Tibial artery (tissue), 4 donors: ENCODE data around the gene SLC10A2.

Experiments used
- DNase-seq, 2 donors: peaks; one replicate each; pipeline ENCODE4 v3.0.0-alpha.2; 2019
- H3K27ac ChIP-seq, 2 donors: fragments of 200-600 bp; sonication (generic) in 1 of 2; 1 replicate in 1 of 2; 2 replicates in 1 of 2; pipeline ENCODE4 v1.5.1; 2018 to 2019; ENCODE audit warnings: mild to moderate bottlenecking in 1 of 2
- H3K27me3 ChIP-seq, 2 donors: fragments of 200-600 bp; sonication (generic) in 1 of 2; one replicate each; pipeline versions ENCODE4 v1.5.1 to v1.6.0; 2016 to 2019
- H3K36me3 ChIP-seq, 3 donors: fragments of 200-600 bp; sonication (generic) in 2 of 3; one replicate each; pipeline ENCODE4 v1.5.1; 2016 to 2019; ENCODE audit warnings: mild to moderate bottlenecking in 2 of 3
- H3K4me1 ChIP-seq, 4 donors: fragments of 200-600 bp; sonication (generic) in 2 of 4; 1 replicate in 3 of 4; 2 replicates in 1 of 4; pipeline ENCODE4 v1.5.1; 2016 to 2019
- H3K4me3 ChIP-seq, 2 donors: fragments of 200-600 bp; sonication (generic) in 1 of 2; 1 replicate in 1 of 2; 2 replicates in 1 of 2; pipeline ENCODE4 v1.5.1; 2018 to 2019; ENCODE audit warnings: mild to moderate bottlenecking in 2 of 2
- H3K9me3 ChIP-seq, 3 donors: fragments of 200-600 bp; sonication (generic) in 1 of 3; one replicate each; pipeline ENCODE4 v1.5.1; 2016 to 2019
- intact Hi-C: fragments of 100-400 bp; cut with DNase I; formaldehyde crosslinking; loops from one replicate; pipeline ENCODE4 v1.15.0; 2023; ENCODE audit warnings: low total_unique reads
- TF ChIP-seq, protein P1 (sequence below), 2 experiments: fragments of 200-600 bp in 1 of 2; fragments of 450-650 bp in 1 of 2; IDR thresholded peaks; one replicate each; pipeline ENCODE4 v1.5.1; 2017 to 2019; ENCODE audit warnings: antibody characterized with exemption in 2 of 2, mild to moderate bottlenecking in 1 of 2, moderate library complexity in 1 of 2

Gene SLC10A2

DNA sequence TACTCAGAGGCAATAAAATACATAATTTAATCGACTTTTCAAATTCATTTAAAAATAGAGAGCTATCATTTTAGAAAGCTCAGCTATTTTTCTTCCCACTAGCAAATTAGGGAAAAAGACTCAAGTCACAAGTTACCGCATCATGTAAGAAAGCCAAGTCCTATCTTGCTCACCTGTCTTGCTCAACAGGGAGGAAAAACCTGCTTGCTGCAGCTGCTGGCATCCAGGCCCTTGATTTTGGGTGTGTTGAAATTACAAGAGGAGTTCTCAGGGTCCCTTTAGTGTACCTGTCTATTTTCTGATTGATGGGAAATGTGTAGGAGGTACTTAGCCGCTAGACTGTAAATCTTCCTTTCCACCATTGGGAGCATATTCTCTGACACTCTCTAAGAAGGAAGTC, 22.2 kb downstream of the SLC10A2 start:
- H3K27ac ChIP-seq, result no peak overlapping the region
- H3K36me3 ChIP-seq, result no peaks in the 10 kb centered on the region
- TF ChIP-seq, protein P1, sequence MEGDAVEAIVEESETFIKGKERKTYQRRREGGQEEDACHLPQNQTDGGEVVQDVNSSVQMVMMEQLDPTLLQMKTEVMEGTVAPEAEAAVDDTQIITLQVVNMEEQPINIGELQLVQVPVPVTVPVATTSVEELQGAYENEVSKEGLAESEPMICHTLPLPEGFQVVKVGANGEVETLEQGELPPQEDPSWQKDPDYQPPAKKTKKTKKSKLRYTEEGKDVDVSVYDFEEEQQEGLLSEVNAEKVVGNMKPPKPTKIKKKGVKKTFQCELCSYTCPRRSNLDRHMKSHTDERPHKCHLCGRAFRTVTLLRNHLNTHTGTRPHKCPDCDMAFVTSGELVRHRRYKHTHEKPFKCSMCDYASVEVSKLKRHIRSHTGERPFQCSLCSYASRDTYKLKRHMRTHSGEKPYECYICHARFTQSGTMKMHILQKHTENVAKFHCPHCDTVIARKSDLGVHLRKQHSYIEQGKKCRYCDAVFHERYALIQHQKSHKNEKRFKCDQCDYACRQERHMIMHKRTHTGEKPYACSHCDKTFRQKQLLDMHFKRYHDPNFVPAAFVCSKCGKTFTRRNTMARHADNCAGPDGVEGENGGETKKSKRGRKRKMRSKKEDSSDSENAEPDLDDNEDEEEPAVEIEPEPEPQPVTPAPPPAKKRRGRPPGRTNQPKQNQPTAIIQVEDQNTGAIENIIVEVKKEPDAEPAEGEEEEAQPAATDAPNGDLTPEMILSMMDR (IDR thresholded peaks at IDR 0.05), result no peak
- H3K27me3 ChIP-seq, result no peaks in the 10 kb centered on the region
- H3K4me3 ChIP-seq, result no peak overlapping the region
- no peak for DNase-seq
- H3K9me3 ChIP-seq, result no peaks in the 10 kb centered on the region
- no peaks in the 10 kb centered on the region for H3K4me1 ChIP-seq
- intact Hi-C loops, result no loop called here

DNA sequence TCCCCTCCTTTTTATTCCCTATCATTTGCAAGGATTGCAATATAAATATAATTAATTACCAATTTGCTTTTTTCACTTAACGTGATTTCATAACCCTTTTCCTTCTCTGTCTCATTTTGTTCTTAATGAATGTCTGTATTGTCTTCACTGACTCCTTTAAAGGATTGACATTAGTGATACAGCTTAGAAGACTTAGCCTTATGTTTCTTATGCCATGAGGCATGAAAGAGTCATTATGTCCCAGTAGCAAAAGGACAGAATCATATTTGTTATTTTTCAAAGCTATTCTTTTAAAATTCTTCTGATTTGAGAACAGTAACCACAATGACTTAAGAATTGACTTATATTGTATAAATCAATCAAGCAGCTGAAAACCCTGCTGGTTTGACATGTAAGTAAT, 26.2 kb downstream of the SLC10A2 start:
- H3K9me3 ChIP-seq, result no peaks in the 10 kb centered on the region
- DNase-seq, result no peak
- no peaks in the 10 kb centered on the region for H3K4me1 ChIP-seq
- TF ChIP-seq, protein P1 (IDR thresholded peaks at IDR 0.05), result no peak
- no peak overlapping the region for H3K4me3 ChIP-seq
- H3K36me3 ChIP-seq, result no peaks in the 10 kb centered on the region
- H3K27ac ChIP-seq, result no peak overlapping the region
- H3K27me3 ChIP-seq, result no peaks in the 10 kb centered on the region
- intact Hi-C loops, result no loop called here

DNA sequence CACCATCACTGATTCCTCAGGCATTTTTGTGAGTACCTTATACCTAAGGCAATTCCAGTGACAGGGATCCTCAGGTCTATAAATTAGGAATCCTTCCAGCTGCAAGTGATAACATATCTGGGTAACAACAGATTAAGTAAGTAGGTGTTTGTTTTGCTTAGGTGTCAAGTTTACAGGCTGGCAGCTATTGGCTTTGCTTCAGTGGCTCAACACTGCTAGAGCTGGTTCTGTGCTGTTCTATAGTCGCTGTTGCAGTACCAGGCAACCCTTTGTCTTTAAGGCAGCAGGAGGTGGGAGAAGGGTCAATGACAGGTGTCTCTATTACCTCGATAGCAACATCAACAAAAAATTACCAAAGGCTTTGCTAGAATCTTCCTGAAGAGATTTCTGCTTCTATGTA, 27.0 kb downstream of the SLC10A2 start:
- no peaks in the 10 kb centered on the region for H3K36me3 ChIP-seq
- no peak for DNase-seq
- no peaks in the 10 kb centered on the region for H3K9me3 ChIP-seq
- no peaks in the 10 kb centered on the region for H3K4me1 ChIP-seq
- no peaks in the 10 kb centered on the region for H3K27me3 ChIP-seq
- no peak overlapping the region for H3K27ac ChIP-seq
- H3K4me3 ChIP-seq, result no peak overlapping the region
- intact Hi-C loops, result no loop called here
- TF ChIP-seq, protein P1 (IDR thresholded peaks at IDR 0.05), result no peak

DNA sequence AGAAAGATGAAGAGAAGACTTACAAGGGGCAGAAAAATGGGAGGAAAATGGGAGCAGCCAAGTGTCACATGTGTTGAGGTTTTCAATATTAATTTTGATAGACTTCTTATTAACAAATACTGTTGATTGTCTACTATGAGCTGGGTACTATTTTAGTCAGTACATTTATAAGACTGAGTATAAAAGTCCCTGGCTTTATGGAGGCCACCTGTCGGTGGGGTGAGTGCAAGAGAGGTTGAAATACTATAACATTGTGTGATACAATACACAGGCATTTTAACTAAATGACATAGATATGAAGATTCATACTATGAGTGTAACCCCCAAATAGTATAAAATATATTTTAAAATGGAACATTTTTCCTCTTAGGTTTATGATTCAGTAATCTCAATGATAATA, 29.9 kb downstream of the SLC10A2 start:
- Histone ChIP-seq H3K4me1 (no peaks in the 10 kb centered on the region), H3K9me3 (peaks cover 0 to 2% (median 0%) of the 10 kb centered on the region in 3 donors), H3K27ac (no peak overlapping the region), H3K36me3 (no peaks in the 10 kb centered on the region), H3K4me3 (no peak overlapping the region), H3K27me3 (no peaks in the 10 kb centered on the region)
- intact Hi-C loops, result no loop called here
- no peak for DNase-seq
- TF ChIP-seq, protein P1 (IDR thresholded peaks at IDR 0.05), result no peak

DNA sequence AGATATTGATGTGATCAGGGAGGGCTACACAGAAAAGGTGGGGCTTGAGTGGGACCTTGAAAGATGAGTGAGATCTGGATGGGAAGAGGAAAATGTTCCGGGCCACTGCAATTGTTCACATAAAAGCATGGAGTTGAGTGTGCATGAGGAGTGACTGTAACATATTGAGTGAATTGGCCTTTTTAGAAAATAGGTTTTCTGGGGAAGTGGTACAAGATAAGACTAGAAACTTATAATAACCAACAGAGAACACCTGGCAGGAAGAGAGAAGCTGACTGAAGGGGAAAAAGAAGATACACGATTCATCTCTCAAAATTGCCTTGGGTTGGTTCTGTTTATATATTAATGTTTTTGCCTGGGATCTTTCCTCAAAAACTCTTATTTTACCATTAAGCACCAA, 32.2 kb downstream of the SLC10A2 start:
- Histone ChIP-seq H3K4me1 (no peaks in the 10 kb centered on the region), H3K4me3 (no peak overlapping the region), H3K27ac (no peak overlapping the region), H3K36me3 (no peaks in the 10 kb centered on the region), H3K27me3 (no peaks in the 10 kb centered on the region), H3K9me3 (peaks cover 0 to 2% (median 0%) of the 10 kb centered on the region in 3 donors)
- TF ChIP-seq, protein P1 (IDR thresholded peaks at IDR 0.05), result no peak
- intact Hi-C loops, result no loop called here
- no peak for DNase-seq

DNA sequence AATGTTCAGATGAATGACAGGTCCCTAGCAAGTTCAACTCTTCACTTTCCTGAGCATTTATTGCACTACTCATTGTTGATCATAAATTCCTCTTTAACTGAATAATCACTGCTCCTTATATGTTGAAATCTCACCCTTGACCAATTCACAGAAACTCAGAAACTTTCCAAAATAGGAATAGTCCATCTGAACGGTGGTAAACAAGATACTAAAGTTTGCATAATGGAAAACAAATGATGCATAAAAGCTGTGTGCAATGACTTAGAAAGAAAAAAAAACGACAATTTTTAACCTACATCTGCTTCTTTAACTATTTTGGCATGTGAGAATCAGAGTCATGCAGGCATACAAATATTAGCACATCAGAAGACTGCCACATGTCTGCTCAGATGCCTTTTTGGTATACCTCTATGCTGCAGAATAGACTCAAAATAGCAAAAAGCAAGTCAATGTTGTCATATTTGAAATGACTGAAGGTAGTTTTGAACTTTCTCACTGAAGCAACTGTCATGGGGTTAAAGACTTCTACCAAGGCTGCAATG, 34.8 kb downstream of the SLC10A2 start:
- TF ChIP-seq, protein P1 (IDR thresholded peaks at IDR 0.05), result no peak
- Histone ChIP-seq H3K4me1 (no peaks in the 10 kb centered on the region), H3K4me3 (no peak overlapping the region), H3K27me3 (no peaks in the 10 kb centered on the region), H3K9me3 (peaks cover 0 to 2% (median 0%) of the 10 kb centered on the region in 3 donors), H3K36me3 (no peaks in the 10 kb centered on the region), H3K27ac (no peak overlapping the region)
- intact Hi-C loops, result no loop called here
- DNase-seq, result no peak
